OCI-LY7 (cell line): ENCODE data around the gene C16orf78.

Experiments used
- CTCF ChIP-seq: fragments of 200-600 bp; sonication (generic); conservative IDR thresholded peaks from 2 replicates; pipeline ENCODE4 v1.5.1; 2014; ENCODE audit warnings: mild to moderate bottlenecking, antibody characterized with exemption, low read length, moderate library complexity, mixed read lengths
- EZH2phosphoT487 ChIP-seq: fragments of 200-600 bp; sonication (generic); IDR thresholded peaks from 2 replicates; pipeline ENCODE4 v1.6.1; 2018; ENCODE audit warnings: low read depth, borderline replicate concordance, mild to moderate bottlenecking, mixed run types, antibody characterized with exemption, low read length, moderate library complexity, mixed read lengths

- TF ChIP-seq CTCF (no peak), EZH2phosphoT487 (no peak)
Measured at GRCh38 chr16:49345829-49346228, 27.8 kb upstream of the C16orf78 start.
